ENCODE measurements around the gene SLIT3. TPM values are rescaled to one million over a fixed set of nuclear protein-coding genes. Genes with fewer than 3 reads are reported as not detected.

Gene SLIT3
- total RNA-seq, 2 donors from 2014 or later, result 6.6 to 6.7 TPM

DNA sequence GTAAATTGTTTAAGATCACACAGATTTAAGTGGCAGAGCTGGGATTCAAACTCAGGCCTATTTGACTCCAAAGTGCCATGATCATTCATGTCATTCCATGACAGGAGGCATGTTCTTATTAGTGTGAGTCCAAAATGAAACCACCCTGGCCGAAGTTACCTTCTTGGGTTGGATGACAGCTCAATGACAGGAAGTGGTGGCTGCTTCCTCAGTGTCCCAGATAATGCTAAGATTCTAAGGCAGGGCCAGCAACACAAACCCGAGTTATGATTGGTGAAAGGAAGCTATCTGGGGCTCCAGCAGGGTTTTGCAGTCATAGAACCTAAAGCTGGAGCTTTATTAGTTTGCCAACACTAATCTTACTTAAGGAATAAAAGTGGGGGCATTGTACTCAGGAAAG is 340.4 kb downstream of the SLIT3 start:
- Histone ChIP-seq H3K9me3 (no peaks in the 10 kb centered on the region), H3K36me3 (replicated peaks in 1 of 2; ENCODE audit: insufficient read depth in 1 of 2, low read depth in 2 of 2) (no peaks in the 10 kb centered on the region), H3K4me1 (no peaks in the 10 kb centered on the region), H3K27me3 (no peaks in the 10 kb centered on the region), H3K27ac (no peak overlapping the region), H3K4me3 (no peak overlapping the region)
- no peak for TF ChIP-seq POLR2A (IDR thresholded peaks at IDR 0.05)
- TF ChIP-seq, protein P1, sequence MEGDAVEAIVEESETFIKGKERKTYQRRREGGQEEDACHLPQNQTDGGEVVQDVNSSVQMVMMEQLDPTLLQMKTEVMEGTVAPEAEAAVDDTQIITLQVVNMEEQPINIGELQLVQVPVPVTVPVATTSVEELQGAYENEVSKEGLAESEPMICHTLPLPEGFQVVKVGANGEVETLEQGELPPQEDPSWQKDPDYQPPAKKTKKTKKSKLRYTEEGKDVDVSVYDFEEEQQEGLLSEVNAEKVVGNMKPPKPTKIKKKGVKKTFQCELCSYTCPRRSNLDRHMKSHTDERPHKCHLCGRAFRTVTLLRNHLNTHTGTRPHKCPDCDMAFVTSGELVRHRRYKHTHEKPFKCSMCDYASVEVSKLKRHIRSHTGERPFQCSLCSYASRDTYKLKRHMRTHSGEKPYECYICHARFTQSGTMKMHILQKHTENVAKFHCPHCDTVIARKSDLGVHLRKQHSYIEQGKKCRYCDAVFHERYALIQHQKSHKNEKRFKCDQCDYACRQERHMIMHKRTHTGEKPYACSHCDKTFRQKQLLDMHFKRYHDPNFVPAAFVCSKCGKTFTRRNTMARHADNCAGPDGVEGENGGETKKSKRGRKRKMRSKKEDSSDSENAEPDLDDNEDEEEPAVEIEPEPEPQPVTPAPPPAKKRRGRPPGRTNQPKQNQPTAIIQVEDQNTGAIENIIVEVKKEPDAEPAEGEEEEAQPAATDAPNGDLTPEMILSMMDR (IDR thresholded peaks at IDR 0.05), result no peak
- DNase-seq (no peak), ATAC-seq (no peak)
- intact Hi-C loops (cut with DNase I), result no loop called here
- WGBS, 2 donors, result 44 to 61% methylated on average over 2 of the region's 2 CpGs

DNA sequence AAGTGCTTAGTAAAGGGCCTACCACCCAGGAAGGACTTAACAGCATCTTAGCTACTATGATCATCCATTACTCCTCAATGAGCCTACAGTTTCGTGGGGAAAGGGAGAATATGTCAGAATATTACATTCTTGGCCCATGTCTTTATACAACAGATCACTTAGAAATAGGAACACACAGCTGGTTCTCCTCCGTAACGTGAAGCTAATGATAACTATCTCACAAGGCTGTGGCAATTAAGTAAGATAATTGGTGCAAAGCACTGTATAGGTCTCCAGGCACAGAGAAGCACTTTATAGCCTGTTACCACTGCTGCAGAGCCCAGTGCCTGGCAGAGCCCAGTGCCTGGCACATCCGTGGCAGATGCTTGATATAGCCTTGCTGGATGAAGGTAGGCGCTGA is 347.6 kb downstream of the SLIT3 start:
- no peaks in the 10 kb centered on the region for H3K4me1 ChIP-seq
- WGBS, 2 donors, result 68 to 69% methylated on average over 5 of the region's 5 CpGs
- TF ChIP-seq, protein P1 (IDR thresholded peaks at IDR 0.05), result no peak
- H3K27me3 ChIP-seq, result no peaks in the 10 kb centered on the region
- H3K36me3 ChIP-seq (replicated peaks in 1 of 2; ENCODE audit: insufficient read depth in 1 of 2, low read depth in 2 of 2), result no peaks in the 10 kb centered on the region
- no peak overlapping the region for H3K27ac ChIP-seq
- intact Hi-C loops (cut with DNase I), result no loop called here
- no peak overlapping the region for H3K4me3 ChIP-seq
- H3K9me3 ChIP-seq, result no peaks in the 10 kb centered on the region
- DNase-seq, result no peak
- ATAC-seq, result no peak

DNA sequence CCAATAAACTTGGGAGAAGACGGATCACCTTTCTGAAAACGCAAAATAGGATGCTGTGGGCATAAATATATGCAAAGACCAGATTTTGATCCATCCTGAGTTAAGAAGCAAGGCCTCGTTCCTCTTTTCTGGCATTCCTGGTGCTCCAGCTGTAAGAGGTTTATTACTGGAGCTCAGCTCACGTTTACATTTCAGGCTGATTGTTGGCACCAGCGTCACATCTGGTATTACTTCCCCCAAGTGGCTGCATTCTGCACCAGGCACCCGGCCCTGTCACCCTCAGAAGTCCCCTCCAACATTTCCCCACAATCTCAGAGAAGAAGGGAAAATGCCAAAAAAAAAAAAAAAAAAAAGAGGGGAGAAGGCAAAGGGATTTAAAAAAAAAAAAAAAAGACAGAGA is 348.7 kb downstream of the SLIT3 start:
- H3K4me3 ChIP-seq, result no peak overlapping the region
- TF ChIP-seq, protein P1 (IDR thresholded peaks at IDR 0.05), result no peak
- no peak for TF ChIP-seq POLR2A (IDR thresholded peaks at IDR 0.05)
- H3K4me1 ChIP-seq, result no peaks in the 10 kb centered on the region
- ATAC-seq (no peak), DNase-seq (no peak)
- intact Hi-C loops (cut with DNase I), result no loop called here
- H3K9me3 ChIP-seq, result no peaks in the 10 kb centered on the region
- H3K36me3 ChIP-seq (replicated peaks in 1 of 2; ENCODE audit: insufficient read depth in 1 of 2, low read depth in 2 of 2), result no peaks in the 10 kb centered on the region
- H3K27ac ChIP-seq, result no peak overlapping the region
- 74 to 75% methylated on average over 6 of the region's 6 CpGs for WGBS, 2 donors
- H3K27me3 ChIP-seq, result no peaks in the 10 kb centered on the region

DNA sequence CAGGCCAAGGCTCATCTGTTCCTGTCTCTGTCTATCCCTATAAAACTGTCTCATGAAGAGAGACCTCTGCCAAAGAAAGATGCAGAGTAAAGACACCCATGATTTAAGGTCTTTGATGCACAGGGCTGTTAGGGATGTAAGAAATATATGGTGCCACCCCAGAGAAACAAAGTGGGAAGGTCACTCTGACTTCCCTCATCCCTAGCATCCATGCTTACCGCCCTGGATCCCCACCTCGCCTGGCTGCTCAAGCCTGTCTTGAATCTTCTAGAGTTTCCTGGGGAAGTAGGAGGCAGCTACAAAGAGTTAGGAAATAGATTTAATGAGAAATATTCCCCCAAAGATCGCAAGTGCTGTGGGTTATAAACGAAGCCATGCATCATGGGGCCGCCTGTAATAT is 349.2 kb downstream of the SLIT3 start:
- DNase-seq, result no peak
- H3K36me3 ChIP-seq (replicated peaks in 1 of 2; ENCODE audit: insufficient read depth in 1 of 2, low read depth in 2 of 2), result no peaks in the 10 kb centered on the region
- no peak for ATAC-seq
- H3K9me3 ChIP-seq, result no peaks in the 10 kb centered on the region
- no peaks in the 10 kb centered on the region for H3K27me3 ChIP-seq
- TF ChIP-seq POLR2A (IDR thresholded peaks at IDR 0.05), result no peak
- TF ChIP-seq, protein P1 (IDR thresholded peaks at IDR 0.05), result no peak
- intact Hi-C loops (cut with DNase I), result no loop called here
- H3K4me1 ChIP-seq, result no peaks in the 10 kb centered on the region
- H3K27ac ChIP-seq, result no peak overlapping the region
- H3K4me3 ChIP-seq, result no peak overlapping the region
- WGBS, 2 donors, result 85 to 90% methylated on average over 5 of the region's 5 CpGs

DNA sequence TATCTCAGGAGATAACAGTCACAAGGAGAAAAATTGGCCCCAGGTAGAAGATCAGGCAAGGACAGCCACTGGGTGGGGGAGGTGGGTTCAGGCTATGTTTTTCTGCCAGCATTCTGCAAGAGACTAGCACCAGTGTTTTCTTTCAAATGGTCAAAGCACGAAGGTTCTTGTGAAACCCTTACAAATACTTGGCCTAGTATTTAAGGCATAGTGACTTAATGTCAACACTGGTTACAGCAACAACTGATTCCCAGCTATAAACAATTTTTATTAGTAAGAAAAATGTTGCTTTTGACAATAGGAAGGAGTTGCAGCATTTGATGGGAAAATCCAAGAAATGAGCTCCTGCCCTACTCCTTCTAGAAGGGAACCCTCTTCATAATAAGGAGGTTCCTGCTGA is 349.6 kb downstream of the SLIT3 start:
- H3K9me3 ChIP-seq, result no peaks in the 10 kb centered on the region
- no peak for TF ChIP-seq POLR2A (IDR thresholded peaks at IDR 0.05)
- TF ChIP-seq, protein P1 (IDR thresholded peaks at IDR 0.05), result no peak
- H3K4me1 ChIP-seq, result no peaks in the 10 kb centered on the region
- no peaks in the 10 kb centered on the region for H3K27me3 ChIP-seq
- 61 to 70% methylated on average over 1 of the region's 1 CpG for WGBS, 2 donors
- DNase-seq (no peak), ATAC-seq (no peak)
- intact Hi-C loops (cut with DNase I), result no loop called here
- H3K4me3 ChIP-seq, result no peak overlapping the region
- no peak overlapping the region for H3K27ac ChIP-seq
- H3K36me3 ChIP-seq (replicated peaks in 1 of 2; ENCODE audit: insufficient read depth in 1 of 2, low read depth in 2 of 2), result no peaks in the 10 kb centered on the region
